OCI-LY7 (cell line): ENCODE data around the gene ZNF341.

Experiments used
- EZH2phosphoT487 ChIP-seq: fragments of 200-600 bp; sonication (generic); IDR thresholded peaks from 2 replicates; pipeline ENCODE4 v1.6.1; 2018; ENCODE audit warnings: low read depth, borderline replicate concordance, mild to moderate bottlenecking, mixed run types, antibody characterized with exemption, low read length, moderate library complexity, mixed read lengths
- TF ChIP-seq, protein P1 (sequence below): fragments of 200-600 bp; sonication (generic); conservative IDR thresholded peaks from 2 replicates; pipeline ENCODE4 v1.5.1; 2014; ENCODE audit warnings: mild to moderate bottlenecking, antibody characterized with exemption, low read length, moderate library complexity, mixed read lengths

DNA sequence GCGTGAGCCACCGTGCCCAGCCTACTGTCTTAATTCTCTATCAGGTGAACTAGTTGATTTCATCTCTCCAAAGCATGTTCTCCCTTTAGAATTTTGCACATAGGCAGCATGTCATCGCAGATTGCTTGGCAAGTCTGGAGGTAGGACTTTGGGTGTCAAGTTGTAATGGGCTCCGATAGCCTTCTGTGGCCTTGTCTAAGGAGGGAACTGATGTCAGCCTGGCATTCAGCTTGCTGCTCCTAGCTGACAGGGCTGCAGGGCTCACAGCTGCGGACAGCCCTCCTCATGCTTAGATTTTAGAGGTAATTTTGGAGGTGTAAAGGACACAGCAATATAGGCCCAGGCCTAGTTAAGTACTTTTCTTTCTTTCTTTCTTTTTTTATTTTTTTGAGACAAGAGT, 90.6 kb downstream of the ZNF341 start:
- TF ChIP-seq, protein P1, sequence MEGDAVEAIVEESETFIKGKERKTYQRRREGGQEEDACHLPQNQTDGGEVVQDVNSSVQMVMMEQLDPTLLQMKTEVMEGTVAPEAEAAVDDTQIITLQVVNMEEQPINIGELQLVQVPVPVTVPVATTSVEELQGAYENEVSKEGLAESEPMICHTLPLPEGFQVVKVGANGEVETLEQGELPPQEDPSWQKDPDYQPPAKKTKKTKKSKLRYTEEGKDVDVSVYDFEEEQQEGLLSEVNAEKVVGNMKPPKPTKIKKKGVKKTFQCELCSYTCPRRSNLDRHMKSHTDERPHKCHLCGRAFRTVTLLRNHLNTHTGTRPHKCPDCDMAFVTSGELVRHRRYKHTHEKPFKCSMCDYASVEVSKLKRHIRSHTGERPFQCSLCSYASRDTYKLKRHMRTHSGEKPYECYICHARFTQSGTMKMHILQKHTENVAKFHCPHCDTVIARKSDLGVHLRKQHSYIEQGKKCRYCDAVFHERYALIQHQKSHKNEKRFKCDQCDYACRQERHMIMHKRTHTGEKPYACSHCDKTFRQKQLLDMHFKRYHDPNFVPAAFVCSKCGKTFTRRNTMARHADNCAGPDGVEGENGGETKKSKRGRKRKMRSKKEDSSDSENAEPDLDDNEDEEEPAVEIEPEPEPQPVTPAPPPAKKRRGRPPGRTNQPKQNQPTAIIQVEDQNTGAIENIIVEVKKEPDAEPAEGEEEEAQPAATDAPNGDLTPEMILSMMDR, result no peak
- TF ChIP-seq EZH2phosphoT487, result no peak
